GM18907 (cell line): ENCODE data around the gene MCF2L2.
"Not testable (repeated sequence)": the region's sequence is repeated elsewhere in the genome, so short reads cannot be mapped to it uniquely, and the experiment has no call there.

ENCODE experiments used
- ATAC-seq: cut with Tn5 transposase; IDR thresholded peaks from one replicate; pipeline ENCODE4 v1.9.1; 2021; ENCODE audit warnings: mild to moderate bottlenecking, moderate library complexity; ENCODE audit not compliant: unreplicated experiment

The MCF2L2 gene, protein sequence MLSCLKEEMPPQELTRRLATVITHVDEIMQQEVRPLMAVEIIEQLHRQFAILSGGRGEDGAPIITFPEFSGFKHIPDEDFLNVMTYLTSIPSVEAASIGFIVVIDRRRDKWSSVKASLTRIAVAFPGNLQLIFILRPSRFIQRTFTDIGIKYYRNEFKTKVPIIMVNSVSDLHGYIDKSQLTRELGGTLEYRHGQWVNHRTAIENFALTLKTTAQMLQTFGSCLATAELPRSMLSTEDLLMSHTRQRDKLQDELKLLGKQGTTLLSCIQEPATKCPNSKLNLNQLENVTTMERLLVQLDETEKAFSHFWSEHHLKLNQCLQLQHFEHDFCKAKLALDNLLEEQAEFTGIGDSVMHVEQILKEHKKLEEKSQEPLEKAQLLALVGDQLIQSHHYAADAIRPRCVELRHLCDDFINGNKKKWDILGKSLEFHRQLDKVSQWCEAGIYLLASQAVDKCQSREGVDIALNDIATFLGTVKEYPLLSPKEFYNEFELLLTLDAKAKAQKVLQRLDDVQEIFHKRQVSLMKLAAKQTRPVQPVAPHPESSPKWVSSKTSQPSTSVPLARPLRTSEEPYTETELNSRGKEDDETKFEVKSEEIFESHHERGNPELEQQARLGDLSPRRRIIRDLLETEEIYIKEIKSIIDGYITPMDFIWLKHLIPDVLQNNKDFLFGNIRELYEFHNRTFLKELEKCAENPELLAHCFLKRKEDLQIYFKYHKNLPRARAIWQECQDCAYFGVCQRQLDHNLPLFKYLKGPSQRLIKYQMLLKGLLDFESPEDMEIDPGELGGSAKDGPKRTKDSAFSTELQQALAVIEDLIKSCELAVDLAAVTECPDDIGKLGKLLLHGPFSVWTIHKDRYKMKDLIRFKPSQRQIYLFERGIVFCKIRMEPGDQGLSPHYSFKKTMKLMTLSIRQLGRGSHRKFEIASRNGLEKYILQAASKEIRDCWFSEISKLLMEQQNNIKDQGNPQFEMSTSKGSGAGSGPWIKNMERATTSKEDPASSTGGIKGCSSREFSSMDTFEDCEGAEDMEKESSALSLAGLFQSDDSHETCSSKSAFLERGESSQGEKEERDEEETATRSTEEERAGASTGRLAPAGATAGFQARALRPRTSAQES

GRCh38 chr3:183428447-183429211, at the start of gene MCF2L2:
Gene MCF2L2, minus strand, starts transcription at chr3:183428619. Its CDS starts 642 bp downstream, at chr3:183427977.
- peak; percentile 83 for ATAC-seq

- ATAC-seq, result no peak
Measured at GRCh38 chr3:183477801-183478456, 49.5 kb upstream of the MCF2L2 start.

DNA sequence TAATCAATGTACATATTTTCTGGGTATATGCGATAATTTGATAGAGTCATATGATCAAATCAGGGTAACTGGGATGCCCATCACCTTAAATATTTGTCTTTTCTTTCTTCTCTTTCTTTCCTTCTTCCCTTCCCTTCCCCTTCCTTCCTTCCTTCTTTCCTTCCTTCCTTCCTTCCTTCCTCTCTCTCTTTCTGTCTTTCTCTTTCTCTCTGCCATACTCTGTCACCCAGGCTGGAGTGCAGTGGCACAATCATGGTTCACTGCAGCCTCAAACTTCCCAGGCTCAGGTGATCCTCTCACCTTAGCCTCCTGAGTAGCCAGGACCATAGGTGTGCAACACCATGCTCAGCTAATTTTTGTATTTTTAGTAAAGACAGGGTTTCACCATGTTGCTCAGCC, 47.3 kb upstream of the MCF2L2 start:
- not testable (repeated sequence) for ATAC-seq

DNA sequence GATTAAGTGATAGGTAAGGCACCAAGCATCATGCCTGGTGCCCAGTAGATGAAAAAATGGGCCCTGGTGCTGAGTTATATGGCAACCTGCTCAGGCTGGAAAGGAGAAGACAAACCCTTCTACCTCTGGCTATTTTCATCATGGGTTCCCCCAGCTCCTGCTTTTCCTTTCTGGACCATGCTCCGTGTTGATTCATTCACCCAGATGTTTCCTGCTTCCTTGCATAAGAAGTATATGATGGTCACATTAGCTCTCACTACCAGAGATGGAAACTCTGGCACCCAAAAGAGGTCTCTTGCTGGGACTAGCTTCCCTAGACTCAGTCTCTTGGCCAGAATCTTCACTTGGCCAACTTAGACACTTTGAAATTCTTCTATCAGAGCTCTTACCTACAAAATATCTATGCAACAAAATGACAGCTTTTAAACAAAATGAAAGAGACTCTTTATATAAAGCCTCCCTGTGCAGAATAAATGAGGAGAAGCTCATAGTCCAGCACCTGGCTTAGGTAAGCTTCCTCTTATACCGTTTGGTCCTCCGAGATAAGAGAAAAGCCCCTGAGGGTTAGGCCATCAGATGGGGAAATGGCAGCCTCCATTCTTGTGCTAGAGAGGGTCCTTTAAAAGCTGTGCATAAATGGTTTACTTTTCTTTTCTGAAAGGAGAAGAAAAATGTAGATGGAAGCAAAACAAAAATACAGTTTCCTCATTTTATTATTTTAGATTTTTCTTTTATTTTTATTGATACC, 46.8 kb upstream of the MCF2L2 start:
- no peak for ATAC-seq

DNA sequence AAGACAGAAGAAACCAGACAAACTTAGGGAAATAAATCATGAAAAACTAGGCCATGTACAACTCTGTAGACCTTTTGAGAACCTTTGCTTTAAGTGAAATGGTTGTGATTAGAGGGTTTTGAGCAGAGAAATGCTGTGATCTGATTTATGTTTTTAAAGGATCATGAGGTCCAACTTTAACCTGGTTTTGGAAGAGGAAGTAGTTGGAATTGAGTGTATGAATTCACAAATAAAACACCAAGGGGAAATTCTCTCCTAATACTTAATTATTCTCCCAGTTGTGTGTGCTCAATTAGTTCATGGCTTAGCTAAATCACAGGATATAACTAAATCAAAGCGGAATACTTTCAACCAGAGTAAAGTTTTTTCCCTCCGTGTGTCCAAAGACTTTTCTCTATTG, 45.5 kb upstream of the MCF2L2 start:
- no peak for ATAC-seq

GRCh38 chr3:183472155-183472554, 43.7 kb upstream of the MCF2L2 start:
- no peak for ATAC-seq

DNA sequence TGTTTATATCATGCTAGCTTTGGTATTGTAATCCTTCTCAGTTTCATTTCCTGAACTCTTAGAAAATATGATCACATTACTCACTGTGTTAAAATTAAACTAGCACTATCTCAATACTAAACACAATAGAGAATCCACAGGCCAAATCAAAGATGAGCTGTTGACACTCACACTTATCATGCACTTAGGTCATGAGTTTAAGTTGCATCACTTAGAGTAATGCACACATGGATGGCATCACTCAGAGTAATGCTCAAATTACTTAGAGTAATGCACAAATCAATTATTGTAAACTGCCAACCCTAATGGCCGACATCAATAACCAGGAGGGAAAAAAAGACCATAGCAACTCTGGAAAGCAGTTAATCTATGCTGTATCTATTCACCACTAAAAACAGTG, 40.0 kb upstream of the MCF2L2 start:
- ATAC-seq, result no peak

DNA sequence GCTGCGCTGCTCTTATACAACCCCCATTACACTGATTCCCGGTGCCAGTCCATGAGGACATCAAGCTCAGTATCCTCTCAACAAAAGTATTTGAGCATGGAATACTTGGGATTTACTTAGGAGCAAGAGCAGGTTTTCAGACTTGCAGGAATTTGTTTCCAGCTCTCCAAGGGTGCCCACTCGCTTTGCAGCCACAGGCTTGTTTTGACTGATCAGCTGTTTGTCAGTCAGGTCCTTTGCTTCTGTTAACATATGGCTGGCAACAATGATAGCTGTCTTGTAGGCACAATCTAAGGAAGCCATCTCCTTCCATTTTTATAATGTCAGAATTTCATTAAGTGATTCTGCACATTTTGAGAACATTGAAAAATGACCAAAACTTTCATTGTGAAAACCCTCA, 38.2 kb upstream of the MCF2L2 start:
- no peak for ATAC-seq

DNA sequence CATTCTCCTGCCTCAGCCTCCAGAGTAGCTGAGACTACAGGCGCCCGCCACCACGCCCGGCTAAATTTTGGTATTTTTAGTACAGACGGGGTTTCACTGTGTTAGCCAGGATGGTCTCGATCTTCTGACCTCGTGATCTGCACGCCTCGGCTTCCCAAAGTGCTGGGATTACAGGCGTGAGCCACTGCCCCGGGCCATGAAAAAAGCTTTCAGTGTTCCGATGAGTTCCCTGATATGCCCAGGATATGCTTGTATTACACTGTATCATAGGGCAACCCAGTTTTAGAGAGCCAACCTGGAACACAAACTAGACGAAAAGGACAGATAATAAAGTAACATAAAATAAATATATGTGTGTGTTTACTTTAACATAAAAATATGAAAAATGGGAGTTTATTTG, 37.3 kb upstream of the MCF2L2 start:
- ATAC-seq, result not testable (repeated sequence)

DNA sequence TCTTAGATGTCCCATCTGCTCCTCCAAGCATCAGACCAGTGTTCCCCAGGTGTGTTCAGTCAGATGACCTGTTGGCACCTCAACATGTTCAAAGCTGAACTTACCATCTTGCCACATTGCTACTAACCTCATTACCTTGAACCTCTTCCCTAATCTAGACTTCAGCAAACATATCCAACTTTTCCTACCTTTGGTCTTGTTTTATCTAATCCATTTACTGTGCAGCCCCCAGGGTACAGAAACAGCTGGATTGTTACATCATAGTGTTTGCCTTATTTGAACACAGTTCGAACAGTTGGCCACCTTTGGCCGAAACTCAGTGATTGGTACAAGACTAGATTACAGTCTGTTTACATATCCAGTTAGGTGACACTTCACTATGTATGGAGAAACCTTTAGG, 36.1 kb upstream of the MCF2L2 start:
- ATAC-seq, result no peak

GRCh38 chr3:183460081-183461055, 31.9 kb upstream of the MCF2L2 start:
- no peak for ATAC-seq

- no peak for ATAC-seq
Measured at GRCh38 chr3:183455089-183455488, 26.7 kb upstream of the MCF2L2 start.

- no peak for ATAC-seq
Measured at GRCh38 chr3:183454064-183454463, 25.6 kb upstream of the MCF2L2 start.

DNA sequence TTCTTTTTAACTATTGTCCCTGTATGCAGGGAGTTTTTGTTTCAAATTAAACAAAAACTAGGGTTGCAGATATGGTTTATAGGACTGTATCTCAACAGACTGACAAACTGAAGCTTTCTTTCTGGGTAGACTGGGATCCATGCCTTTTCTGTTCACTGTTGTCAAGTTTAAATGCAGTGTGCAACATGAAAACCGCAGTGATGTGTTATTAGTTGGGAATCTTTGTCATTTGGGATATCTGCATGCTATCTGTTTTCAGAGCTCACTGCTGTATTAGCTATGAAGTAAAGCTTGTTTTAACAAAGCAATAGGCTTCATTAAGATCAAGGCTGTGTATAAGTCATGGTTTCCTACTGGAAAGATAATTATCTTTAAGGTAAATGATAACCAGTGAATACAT, 21.4 kb upstream of the MCF2L2 start:
- ATAC-seq, result no peak

GRCh38 chr3:183449391-183449790, 21.0 kb upstream of the MCF2L2 start:
- ATAC-seq, result no peak

DNA sequence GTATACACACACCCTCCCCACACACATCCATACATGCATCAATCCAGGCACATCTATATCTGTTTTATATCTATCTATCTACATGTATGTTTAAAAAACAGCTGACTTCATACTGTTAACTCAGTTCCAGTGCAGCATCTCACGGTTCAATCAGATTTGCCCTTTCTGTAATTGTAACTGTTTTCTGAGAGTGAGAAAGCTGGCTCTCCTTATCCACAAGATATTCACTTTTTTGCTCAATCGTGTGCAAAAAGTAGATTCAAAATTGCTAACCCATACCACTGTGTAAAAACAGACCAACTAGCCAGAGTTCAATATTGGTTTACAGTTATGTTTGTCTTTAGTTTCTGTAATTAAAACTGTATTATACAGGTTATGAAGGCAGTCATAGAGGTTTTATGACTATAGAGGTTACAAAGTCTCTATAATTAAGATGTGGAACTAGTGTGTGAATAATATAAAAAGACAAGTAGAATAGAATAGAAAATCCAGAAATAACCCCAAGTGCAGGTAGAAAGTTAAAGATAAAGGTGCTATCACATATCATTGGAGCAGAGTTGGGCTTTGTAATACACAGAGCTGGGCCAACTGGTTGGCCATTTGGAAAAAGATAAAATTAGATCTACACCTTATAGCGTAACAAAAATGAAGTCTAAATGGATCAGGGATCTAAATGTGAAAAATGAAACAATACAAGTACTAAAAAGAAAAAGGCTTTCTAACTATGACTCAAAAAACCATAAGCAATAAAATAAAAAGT, 20.1 kb upstream of the MCF2L2 start:
- no peak for ATAC-seq

DNA sequence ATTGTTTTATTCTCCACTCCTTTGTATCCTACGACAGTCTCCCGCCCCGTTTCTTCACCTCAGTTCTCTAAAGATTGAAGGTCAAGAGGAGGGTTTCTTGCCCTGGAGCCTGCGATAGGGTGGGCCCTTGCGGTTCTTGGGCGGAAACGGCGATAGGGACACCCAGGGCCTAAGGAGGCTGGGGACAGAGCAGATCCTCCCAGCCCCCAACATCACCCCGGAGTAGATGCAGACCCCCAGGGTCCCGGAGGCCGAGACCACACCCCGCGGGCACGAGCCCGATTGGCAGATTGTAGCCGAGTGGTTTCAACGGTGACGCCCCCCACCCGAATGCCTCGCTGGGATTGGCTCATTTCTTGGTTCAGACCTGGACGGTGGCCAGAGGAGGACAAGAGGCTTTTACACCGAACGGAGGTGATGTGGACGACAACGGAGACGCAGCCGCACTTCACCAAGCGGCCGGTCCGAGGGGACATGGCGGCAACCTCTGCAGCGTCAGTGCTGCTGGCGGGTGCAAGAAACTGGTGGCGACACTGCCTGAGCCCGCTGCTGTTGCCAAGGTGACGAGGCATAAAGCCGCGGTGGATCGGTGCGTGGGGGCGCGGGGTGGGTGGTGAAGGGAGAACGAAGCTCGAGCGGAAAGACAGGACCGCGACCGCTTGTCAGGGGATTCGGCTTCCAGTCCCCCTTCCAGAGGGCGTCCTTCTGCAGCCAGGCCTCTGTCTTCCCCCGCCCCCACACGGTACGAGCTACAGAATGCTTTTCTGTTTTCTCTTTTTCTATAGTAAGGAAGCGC, 19.0 kb upstream of the MCF2L2 start:
- peak; percentile 82 for ATAC-seq
